Transverse colon (tissue), 3 donors: ENCODE results near the gene ITGA11.

ENCODE experiments used
- CTCF ChIP-seq, 5 experiments: fragments of 200-600 bp in 3 of 5; fragments of 450-650 bp in 2 of 5; sonication (generic) in 3 of 5; IDR thresholded peaks; 1 replicate in 2 of 5; 2 replicates in 3 of 5; pipeline ENCODE4 v1.5.1; 2016 to 2017; ENCODE audit warnings: antibody characterized with exemption in 5 of 5, inconsistent platforms in 3 of 5, mild to moderate bottlenecking in 2 of 5, moderate library complexity in 1 of 5
- POLR2A ChIP-seq: fragments of 450-650 bp; IDR thresholded peaks from one replicate; pipeline ENCODE4 v1.6.1; 2016; ENCODE audit warnings: antibody characterized with exemption, mild to moderate bottlenecking, moderate library complexity

- TF ChIP-seq CTCF (IDR thresholded peaks at IDR 0.05) (no peak), POLR2A (no peak)
Observed at GRCh38 chr15:68428431-68428940, 3.5 kb downstream of the ITGA11 start.
